Choroid plexus epithelial cell (primary cell): ENCODE measurements around the gene SSBP4.

Experiments used
- DNase-seq: peaks from one replicate; pipeline ENCODE4 v3.0.0-alpha.2; 2010; ENCODE audit warnings: low read depth
- H3K4me3 ChIP-seq: 2 replicates; pipeline ENCODE4 v1.5.1; 2011; ENCODE audit warnings: low read depth, mild to moderate bottlenecking, control low read depth, low read length, moderate library complexity
- CTCF ChIP-seq: conservative IDR thresholded peaks from 2 replicates; pipeline ENCODE4 v1.5.1; 2011; ENCODE audit warnings: low read depth, mild to moderate bottlenecking, control low read depth, inconsistent platforms, low read length, moderate library complexity

Gene SSBP4

GRCh38 chr19:18473706-18474087 lies 54.5 kb downstream of the SSBP4 start:
- DNase-seq, result no peak
- H3K4me3 ChIP-seq, result no peak overlapping the region
- no peak for TF ChIP-seq CTCF

- TF ChIP-seq CTCF, result no peak
- no peak for DNase-seq
- H3K4me3 ChIP-seq, result no peak overlapping the region
Measured at GRCh38 chr19:18474366-18474887, 55.2 kb downstream of the SSBP4 start.

- no peak for TF ChIP-seq CTCF
- H3K4me3 ChIP-seq, result no peak overlapping the region
- DNase-seq, result no peak
Measured at GRCh38 chr19:18475004-18475453, 55.8 kb downstream of the SSBP4 start.

- DNase-seq, result no peak
- no peak overlapping the region for H3K4me3 ChIP-seq
- TF ChIP-seq CTCF, result no peak
Measured at GRCh38 chr19:18475762-18476331, 56.6 kb downstream of the SSBP4 start.

GRCh38 chr19:18476507-18477041 lies 57.4 kb downstream of the SSBP4 start:
- TF ChIP-seq CTCF, result no peak
- no peak overlapping the region for H3K4me3 ChIP-seq
- DNase-seq, result no peak

GRCh38 chr19:18477042-18477779 lies 58.0 kb downstream of the SSBP4 start:
- DNase-seq, result peak; percentile 56
- TF ChIP-seq CTCF, result peak; percentile 57
- H3K4me3 ChIP-seq, result no peak overlapping the region
